ENCODE results near the gene TOR4A. TPM values are rescaled to one million over a fixed set of nuclear protein-coding genes. Genes with fewer than 3 reads are reported as not detected.
A peak's percentile ranks its signal among the peaks of the same experiment; 100 is the strongest.

Gene TOR4A
- total and polyA plus RNA-seq, 10 of the 15 experiments (the other 5 are each of a cell fraction or from before 2014, with no cell fraction given) = 2.0 to 19.9 (median 3.7) TPM

GRCh38 chr9:137303151-137303892 is 25.8 kb downstream of the TOR4A start:
- H2AFZ ChIP-seq (ENCODE audit: control insufficient read depth, low read depth, low read length) = no peak overlapping the region
- no peaks in the 10 kb centered on the region; a peak in 1 of 4 replicates for H3K27me3 ChIP-seq (replicated peaks in 1 of 2; ENCODE audit: control insufficient read depth in 2 of 2, insufficient read depth in 2 of 2, low read length in 1 of 2)
- no peak overlapping the region for H3K4me3 ChIP-seq
- H3K9me3 ChIP-seq (replicated peaks; ENCODE audit: control insufficient read depth, insufficient read depth, low read length) = no peaks in the 10 kb centered on the region
- ChIA-PET RAD21 (ENCODE audit: unreplicated experiment) (no interaction called here), CTCF (interaction anchor here (0.6 to 2.1 kb wide), 5 partner anchors 10 to 139 kb away, joined by 3 to 17 read pairs (median 9); no protein-coding TSS in a partner anchor), POLR2A (interaction anchor here (2.0 kb wide), 1 partner anchor 13 kb away, joined by 9 read pairs; no protein-coding TSS in a partner anchor), SMC1A (ENCODE audit: uncharacterized antibody, unreplicated experiment) (no interaction called here)
- H3K4me2 ChIP-seq (ENCODE audit: control insufficient read depth, insufficient read depth) = peak overlapping the region; percentile 62; the same call in 1 of the 2 replicates
- ATAC-seq = no peak
- intact Hi-C loops (cut with micrococcal nuclease; ENCODE audit: unreplicated experiment) (loop anchor here (2.0 to 5.0 kb wide), 2 partner anchors 103 to 119 kb away; partner anchors contain the start of genes EXD3 and NOXA1), in situ Hi-C loops (cut with MboI) (no loop called here)
- no peak overlapping the region for H3K9ac ChIP-seq (ENCODE audit: control insufficient read depth, insufficient read depth, low read length)
- no peak for FAIRE-seq
- H3K36me3 ChIP-seq (ENCODE audit: control insufficient read depth in 2 of 2, insufficient read depth in 2 of 2, low read length in 1 of 2) = no peaks in the 10 kb centered on the region
- WGBS (ENCODE audit: insufficient coverage, insufficient replicate concordance, low lambda C conversion rate, missing lambda C conversion rate) = 75% methylated on average over 22 of the region's 23 CpGs
- peaks cover 35% of the 10 kb centered on the region for H3K4me1 ChIP-seq (ENCODE audit: control insufficient read depth, insufficient read depth, low read length)
- no peak for DNase-seq (ENCODE audit: low read depth, low spot score)
- no peak overlapping the region for H3K27ac ChIP-seq (ENCODE audit: control insufficient read depth, insufficient read depth)
- no peaks in the 10 kb centered on the region; the same call in 1 of the 2 replicates for H3K79me2 ChIP-seq (ENCODE audit: control insufficient read depth, insufficient read depth, low read length)
- peak; percentile 38; the same call in 1 of the 2 replicates for TF ChIP-seq MLLT1 (IDR thresholded peaks at IDR 0.05)
- no peak for TF ChIP-seq MAX (IDR thresholded peaks at IDR 0.05; ENCODE audit: low read depth, low read length)
- BruUV-seq (replicated peaks) = no TSS peak
- H4K20me1 ChIP-seq (ENCODE audit: control insufficient read depth, insufficient read depth) = no peaks in the 10 kb centered on the region

GRCh38 chr9:137303893-137304382 is 26.4 kb downstream of the TOR4A start:
- H3K9ac ChIP-seq (ENCODE audit: control insufficient read depth, insufficient read depth, low read length) = no peak overlapping the region
- H3K36me3 ChIP-seq (ENCODE audit: control insufficient read depth in 2 of 2, insufficient read depth in 2 of 2, low read length in 1 of 2) = no peaks in the 10 kb centered on the region
- H2AFZ ChIP-seq (ENCODE audit: control insufficient read depth, low read depth, low read length) = no peak overlapping the region
- no peaks in the 10 kb centered on the region for H3K27me3 ChIP-seq (replicated peaks in 1 of 2; ENCODE audit: control insufficient read depth in 2 of 2, insufficient read depth in 2 of 2, low read length in 1 of 2)
- no peaks in the 10 kb centered on the region for H3K9me3 ChIP-seq (replicated peaks; ENCODE audit: control insufficient read depth, insufficient read depth, low read length)
- FAIRE-seq = no peak
- H3K4me2 ChIP-seq (ENCODE audit: control insufficient read depth, insufficient read depth) = no peak overlapping the region
- H3K4me3 ChIP-seq = no peak overlapping the region
- CTCF ChIA-PET = interaction anchor here (0.6 to 2.1 kb wide), 4 partner anchors 9 to 104 kb away, joined by 3 to 17 read pairs (median 4); no protein-coding TSS in a partner anchor
- H4K20me1 ChIP-seq (ENCODE audit: control insufficient read depth, insufficient read depth) = no peaks in the 10 kb centered on the region
- 84% methylated on average over 22 of the region's 22 CpGs for WGBS (ENCODE audit: insufficient coverage, insufficient replicate concordance, low lambda C conversion rate, missing lambda C conversion rate)
- TF ChIP-seq CTCF (IDR thresholded peaks at IDR 0.05 in 2 of 3, conservative IDR thresholded peaks at IDR 0.05 in 1 of 3; ENCODE audit: control insufficient read depth in 2 of 3, extremely low read depth in 1 of 3, insufficient read depth in 1 of 3, low read depth in 3 of 3, low read length in 3 of 3) = no peak
- TF ChIP-seq ATF2 (IDR thresholded peaks at IDR 0.05; ENCODE audit: low read length) = no peak
- no peak for TF ChIP-seq ZNF384 (IDR thresholded peaks at IDR 0.05; ENCODE audit: borderline replicate concordance, low read depth, low read length)
- no peak for ATAC-seq
- SMC1A ChIA-PET (ENCODE audit: uncharacterized antibody, unreplicated experiment) = no interaction called here
- no peaks in the 10 kb centered on the region; the same call in 1 of the 2 replicates for H3K79me2 ChIP-seq (ENCODE audit: control insufficient read depth, insufficient read depth, low read length)
- POLR2A ChIA-PET = interaction anchor here (0.5 to 2.0 kb wide), 2 partner anchors 12 to 65 kb away, joined by 7 to 9 read pairs; no protein-coding TSS in a partner anchor
- intact Hi-C loops (cut with micrococcal nuclease; ENCODE audit: unreplicated experiment) (loop anchor here (2.0 to 5.0 kb wide), 2 partner anchors 103 to 118 kb away; partner anchors contain the start of genes EXD3 and NOXA1), in situ Hi-C loops (cut with MboI) (no loop called here)
- H3K4me1 ChIP-seq (ENCODE audit: control insufficient read depth, insufficient read depth, low read length) = peaks cover 30% of the 10 kb centered on the region
- DNase-seq (ENCODE audit: low read depth, low spot score) = no peak
- RAD21 ChIA-PET (ENCODE audit: unreplicated experiment) = no interaction called here
- no peak overlapping the region for H3K27ac ChIP-seq (ENCODE audit: control insufficient read depth, insufficient read depth)
- no TSS peak for BruUV-seq (replicated peaks)

Data from GM12878 (cell line).